MCF 10A (cell line): ENCODE measurements around the gene SCRN1. TPM values are rescaled to one million over a fixed set of nuclear protein-coding genes. Genes with fewer than 3 reads are reported as not detected.

ENCODE experiments used
- BruUV-seq: library from RNA; stranded (reverse); fragments of 400-500 nt; replicated peaks from 2 replicates; lab custom pipeline; 2021; lab: Mats Ljungman, UMichigan
- CTCF ChIA-PET: fragments of 300-600 bp; sonication (Branson Sonifier 250); formaldehyde crosslinking; extraction: SDS; loops from one replicate; lab custom pipeline; 2021; ENCODE audit warnings: antibody characterized with exemption, inconsistent platforms; lab: Yijun Ruan, JAX
- POLR2A ChIA-PET: fragments of 300-600, 350-650 bp; sonication (Branson Sonifier 250); formaldehyde crosslinking; extraction: SDS; loops from one replicate; lab custom pipeline; 2020; ENCODE audit warnings: antibody characterized with exemption, inconsistent platforms; lab: Yijun Ruan, JAX
- DNase-seq: peaks from one replicate; pipeline ENCODE4 v3.0.0-alpha.2; 2018; ENCODE audit not compliant: unreplicated experiment
- H3K27ac Mint-ChIP-seq: one replicate; pipeline ENCODE4 v1.8.0; 2022; ENCODE audit warnings: mild to moderate bottlenecking, low read depth, mixed read lengths; ENCODE audit not compliant: unreplicated experiment
- H3K27me3 Mint-ChIP-seq: one replicate; pipeline ENCODE4 v1.8.0; 2022; ENCODE audit warnings: mixed read lengths; ENCODE audit not compliant: insufficient read depth, unreplicated experiment
- H3K36me3 Mint-ChIP-seq: one replicate; pipeline ENCODE4 v1.8.0; 2022; ENCODE audit warnings: mild to moderate bottlenecking, moderate library complexity, mixed read lengths; ENCODE audit not compliant: insufficient read depth, unreplicated experiment
- H3K4me1 Mint-ChIP-seq: one replicate; pipeline ENCODE4 v1.8.0; 2022; ENCODE audit warnings: mixed read lengths; ENCODE audit not compliant: insufficient read depth, unreplicated experiment
- H3K4me3 Mint-ChIP-seq: one replicate; pipeline ENCODE4 v1.8.0; 2022; ENCODE audit warnings: mild to moderate bottlenecking, moderate library complexity, mixed read lengths; ENCODE audit not compliant: unreplicated experiment
- H3K9me3 Mint-ChIP-seq: one replicate; pipeline ENCODE4 v1.8.0; 2022; ENCODE audit warnings: mixed read lengths; ENCODE audit not compliant: unreplicated experiment
- intact Hi-C: fragments of 100-400 bp; cut with micrococcal nuclease; formaldehyde crosslinking; loops from 2 replicates; pipeline ENCODE4 v1.14.1; 2022
- total RNA-seq: library from RNA; stranded (reverse); gene quantifications from 2 replicates; pipeline ENCODE4 v1.2.3, GENCODE V29; 2022
- TF ChIP-seq, protein P1 (sequence below): fragments of 200-600 bp; IDR thresholded peaks from one replicate; pipeline ENCODE4 v1.8.0; 2022; ENCODE audit warnings: antibody characterized with exemption, mild to moderate bottlenecking; ENCODE audit not compliant: unreplicated experiment

Gene SCRN1
- total RNA-seq, 1 experiment from 2014 or later, result 30.2 TPM

DNA sequence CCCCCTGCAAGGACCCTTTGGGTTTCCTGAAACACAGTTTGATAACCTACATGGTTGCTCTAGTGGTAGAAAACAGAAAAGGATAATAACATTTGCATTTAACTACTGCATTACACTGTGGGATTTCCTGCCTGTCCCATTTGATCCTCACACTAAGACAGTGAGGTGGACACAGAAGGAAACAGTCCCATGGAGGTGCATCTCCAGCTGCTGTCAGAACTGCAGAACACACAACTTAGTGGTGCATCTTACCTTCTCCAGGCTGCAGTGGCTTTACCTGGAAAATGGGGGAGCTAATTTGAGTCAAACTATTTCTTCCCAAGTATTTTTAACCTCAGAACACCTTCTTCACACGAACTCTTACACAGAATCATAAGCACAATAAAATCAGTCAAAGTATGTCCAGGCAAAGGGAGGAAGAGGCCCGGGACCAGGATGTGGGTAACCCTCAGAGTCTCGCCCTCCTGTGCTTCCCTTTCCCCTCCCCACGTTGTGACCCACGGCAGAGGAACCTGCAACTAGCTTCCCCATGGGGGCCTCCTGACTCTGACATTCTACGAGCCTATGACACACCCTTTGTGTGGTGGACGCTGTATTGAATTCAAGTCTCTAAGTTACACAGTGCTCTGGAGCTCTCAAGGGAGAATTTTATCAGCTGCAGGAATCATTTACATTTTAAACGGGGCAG lies 33.7 kb downstream of the SCRN1 start:
- Mint-ChIP-seq H3K4me3 (no peak overlapping the region), H3K27ac (no peak overlapping the region), H3K36me3 (peaks cover 23% of the 10 kb centered on the region), H3K9me3 (no peaks in the 10 kb centered on the region), H3K27me3 (no peaks in the 10 kb centered on the region), H3K4me1 (no peaks in the 10 kb centered on the region)
- POLR2A ChIA-PET, result no interaction called here
- TF ChIP-seq, protein P1, sequence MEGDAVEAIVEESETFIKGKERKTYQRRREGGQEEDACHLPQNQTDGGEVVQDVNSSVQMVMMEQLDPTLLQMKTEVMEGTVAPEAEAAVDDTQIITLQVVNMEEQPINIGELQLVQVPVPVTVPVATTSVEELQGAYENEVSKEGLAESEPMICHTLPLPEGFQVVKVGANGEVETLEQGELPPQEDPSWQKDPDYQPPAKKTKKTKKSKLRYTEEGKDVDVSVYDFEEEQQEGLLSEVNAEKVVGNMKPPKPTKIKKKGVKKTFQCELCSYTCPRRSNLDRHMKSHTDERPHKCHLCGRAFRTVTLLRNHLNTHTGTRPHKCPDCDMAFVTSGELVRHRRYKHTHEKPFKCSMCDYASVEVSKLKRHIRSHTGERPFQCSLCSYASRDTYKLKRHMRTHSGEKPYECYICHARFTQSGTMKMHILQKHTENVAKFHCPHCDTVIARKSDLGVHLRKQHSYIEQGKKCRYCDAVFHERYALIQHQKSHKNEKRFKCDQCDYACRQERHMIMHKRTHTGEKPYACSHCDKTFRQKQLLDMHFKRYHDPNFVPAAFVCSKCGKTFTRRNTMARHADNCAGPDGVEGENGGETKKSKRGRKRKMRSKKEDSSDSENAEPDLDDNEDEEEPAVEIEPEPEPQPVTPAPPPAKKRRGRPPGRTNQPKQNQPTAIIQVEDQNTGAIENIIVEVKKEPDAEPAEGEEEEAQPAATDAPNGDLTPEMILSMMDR, result no peak
- DNase-seq, result no peak
- CTCF ChIA-PET, result interaction anchor here (0.6 to 1.8 kb wide), 2 partner anchors 35 to 595 kb away, joined by 3 to 4 read pairs; no protein-coding TSS in a partner anchor
- intact Hi-C loops, result no loop called here
- no TSS peak for BruUV-seq

DNA sequence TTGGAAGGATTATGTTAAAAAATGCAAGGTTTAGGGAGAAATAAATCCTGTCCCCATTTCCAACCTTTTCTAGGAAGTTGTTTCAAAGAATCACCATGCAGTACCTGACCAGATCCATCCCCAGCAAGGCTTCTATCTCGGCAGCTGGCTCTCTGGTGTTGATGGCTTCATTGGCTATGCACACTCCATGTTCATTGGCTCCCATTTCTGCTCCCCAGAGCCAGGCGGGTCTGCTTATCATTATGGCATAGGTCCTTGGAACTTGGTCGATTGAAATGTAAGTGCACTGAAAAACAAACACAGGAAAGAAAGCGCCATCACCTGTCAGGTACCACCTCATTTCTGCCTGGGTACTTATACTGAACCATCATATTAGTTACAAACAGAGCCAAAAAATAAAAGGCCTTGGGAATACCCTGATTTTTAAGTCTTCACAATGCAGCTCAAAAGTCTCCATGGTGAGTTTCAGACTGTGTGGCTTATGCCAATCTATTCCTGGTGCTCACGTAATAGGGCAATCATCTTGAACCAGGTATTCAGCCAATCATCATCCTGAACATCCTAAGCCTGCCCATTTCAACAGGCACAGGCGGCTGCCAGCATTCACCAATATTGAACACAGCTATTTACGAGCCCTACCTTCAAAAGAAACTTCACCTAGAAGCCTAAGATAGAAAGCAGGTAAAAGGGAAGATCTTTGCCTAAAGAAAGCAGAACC lies 34.4 kb downstream of the SCRN1 start:
- Mint-ChIP-seq H3K4me3 (no peak overlapping the region), H3K9me3 (no peaks in the 10 kb centered on the region), H3K27ac (no peak overlapping the region), H3K4me1 (no peaks in the 10 kb centered on the region), H3K27me3 (no peaks in the 10 kb centered on the region), H3K36me3 (peaks cover 26% of the 10 kb centered on the region)
- ChIA-PET POLR2A (interaction anchor here (0.7 kb wide), 1 partner anchor 384 kb away, joined by 3 read pairs; no protein-coding TSS in a partner anchor), CTCF (interaction anchor here (1.8 kb wide), 1 partner anchor 35 kb away, joined by 4 read pairs; no protein-coding TSS in a partner anchor)
- intact Hi-C loops, result no loop called here
- no peak for DNase-seq
- no TSS peak for BruUV-seq
- TF ChIP-seq, protein P1, result no peak

DNA sequence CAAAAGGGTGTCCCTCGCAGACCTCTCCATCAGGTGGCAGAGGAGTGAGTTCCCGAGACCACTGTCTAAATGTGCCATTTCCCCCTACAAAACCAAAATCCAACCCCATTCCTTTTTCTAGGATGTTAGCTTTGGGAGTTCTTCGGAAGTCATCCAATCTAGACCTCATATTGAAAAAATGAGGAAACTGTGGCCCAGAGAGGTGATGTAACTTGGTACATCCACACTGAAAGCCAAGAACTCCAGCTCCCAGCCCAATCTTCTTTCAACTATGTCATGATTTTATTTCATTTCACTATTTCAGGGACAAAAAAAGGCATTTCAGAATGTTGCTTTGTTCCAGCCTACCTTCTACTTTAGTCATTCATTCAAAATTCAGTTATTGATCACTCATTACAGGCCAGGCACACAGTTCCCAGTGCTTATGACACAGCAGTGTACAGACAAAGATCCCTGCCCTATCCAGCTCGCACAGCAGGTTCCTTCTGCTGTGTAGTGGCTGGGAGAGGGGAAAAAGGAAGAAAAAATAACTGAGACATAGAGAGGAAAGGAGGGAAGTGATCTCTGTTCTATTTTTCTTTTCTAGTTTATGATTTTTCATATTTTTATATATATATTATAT lies 35.8 kb downstream of the SCRN1 start:
- Mint-ChIP-seq H3K36me3 (peaks cover 28% of the 10 kb centered on the region), H3K4me1 (no peaks in the 10 kb centered on the region), H3K4me3 (no peak overlapping the region), H3K27me3 (no peaks in the 10 kb centered on the region), H3K27ac (no peak overlapping the region), H3K9me3 (no peaks in the 10 kb centered on the region)
- no TSS peak for BruUV-seq
- DNase-seq, result no peak
- intact Hi-C loops, result no loop called here
- POLR2A ChIA-PET, result interaction anchor here (0.6 kb wide), 1 partner anchor 34 kb away, joined by 7 read pairs; no protein-coding TSS in a partner anchor
- TF ChIP-seq, protein P1, result no peak
- CTCF ChIA-PET, result interaction anchor here (0.6 kb wide), 2 partner anchors 21 to 459 kb away, joined by 3 read pairs; no protein-coding TSS in a partner anchor

DNA sequence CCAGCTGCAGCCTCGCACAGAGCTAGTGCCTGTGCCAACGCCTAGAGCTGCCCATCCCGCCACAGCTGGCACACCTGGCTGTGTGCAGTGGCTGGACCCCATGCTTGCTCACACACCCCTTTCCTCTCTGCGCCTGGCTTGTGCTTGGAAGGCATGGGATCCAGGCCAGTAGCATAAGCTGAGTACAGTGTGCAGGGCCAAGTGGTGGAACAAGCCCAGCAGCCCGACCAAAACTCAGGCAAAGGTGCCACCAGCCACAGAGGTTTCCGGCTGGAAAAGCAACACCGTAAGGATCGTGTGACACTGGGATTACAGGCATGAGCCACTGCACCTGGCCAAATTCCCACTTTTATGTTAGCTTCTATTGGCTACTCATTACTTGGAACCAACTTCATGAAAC lies 38.4 kb downstream of the SCRN1 start:
- H3K27me3 Mint-ChIP-seq, result no peaks in the 10 kb centered on the region
- H3K27ac Mint-ChIP-seq, result no peak overlapping the region
- no peaks in the 10 kb centered on the region for H3K4me1 Mint-ChIP-seq
- TF ChIP-seq, protein P1, result no peak
- H3K9me3 Mint-ChIP-seq, result no peaks in the 10 kb centered on the region
- POLR2A ChIA-PET, result no interaction called here
- DNase-seq, result no peak
- no peak overlapping the region for H3K4me3 Mint-ChIP-seq
- intact Hi-C loops, result no loop called here
- peaks cover 40% of the 10 kb centered on the region for H3K36me3 Mint-ChIP-seq
- BruUV-seq, result no TSS peak
- CTCF ChIA-PET, result no interaction called here
